Fibroblast of lung (primary cell): ENCODE measurements around the gene PNMA6E. TPM values are rescaled to one million over a fixed set of nuclear protein-coding genes. Genes with fewer than 3 reads are reported as not detected.
"Not testable (repeated sequence)": the region's sequence is repeated elsewhere in the genome, so short reads cannot be mapped to it uniquely, and the experiment has no call there.

Source experiments
- DNase-seq, 2 donors: peaks; one replicate each; pipeline versions ENCODE4 v3.0.0 to v3.0.0-alpha.2; 2010; ENCODE audit warnings: low read depth in 2 of 2
- H2AFZ ChIP-seq: 2 replicates; pipeline ENCODE4 v1.5.1; 2012; ENCODE audit warnings: low read length, control low read depth, inconsistent platforms
- H3K27ac ChIP-seq: 2 replicates; pipeline ENCODE4 v1.5.1; 2011; ENCODE audit warnings: low read length, control low read depth; ENCODE audit not compliant: insufficient read depth
- H3K27me3 ChIP-seq: 2 replicates; pipeline ENCODE4 v1.5.1; 2011; ENCODE audit warnings: mild to moderate bottlenecking, low read length; ENCODE audit not compliant: control insufficient read depth, insufficient read depth
- H3K36me3 ChIP-seq: 2 replicates; pipeline ENCODE4 v1.5.1; 2011; ENCODE audit warnings: low read length; ENCODE audit not compliant: control insufficient read depth, insufficient read depth
- H3K4me1 ChIP-seq: 2 replicates; pipeline ENCODE4 v1.5.1; 2011; ENCODE audit warnings: low read length; ENCODE audit not compliant: control insufficient read depth, insufficient read depth; ENCODE audit errors: extremely low read depth
- H3K4me2 ChIP-seq: 2 replicates; pipeline ENCODE4 v1.5.1; 2011; ENCODE audit warnings: low read length, control low read depth; ENCODE audit not compliant: insufficient read depth; ENCODE audit errors: extremely low read depth
- H3K4me3 ChIP-seq, 4 experiments: fragments of 200-600 bp in 1 of 4; sonication (generic) in 1 of 4; replicated peaks in 1 of 4; 2 replicates each; pipeline ENCODE4 v1.5.1; 2011 to 2016; ENCODE audit warnings: low read length in 4 of 4, low read depth in 3 of 4, mild to moderate bottlenecking in 3 of 4, control low read depth in 2 of 4, inconsistent platforms in 1 of 4, mixed read lengths in 1 of 4; ENCODE audit not compliant: insufficient read depth in 1 of 4; ENCODE audit errors: control extremely low read depth in 1 of 4
- H3K79me2 ChIP-seq: 2 replicates; pipeline ENCODE4 v1.5.1; 2012; ENCODE audit warnings: mild to moderate bottlenecking, low read length, inconsistent platforms; ENCODE audit not compliant: control insufficient read depth, insufficient read depth
- H3K9ac ChIP-seq: 2 replicates; pipeline ENCODE4 v1.5.1; 2011; ENCODE audit warnings: mild to moderate bottlenecking, low read length, control low read depth; ENCODE audit not compliant: insufficient read depth
- H3K9me3 ChIP-seq: 2 replicates; pipeline ENCODE4 v1.5.1; 2012; ENCODE audit warnings: low read depth, low read length; ENCODE audit not compliant: control insufficient read depth, insufficient read depth
- H4K20me1 ChIP-seq: 2 replicates; pipeline ENCODE4 v1.5.1; 2011; ENCODE audit warnings: low read length; ENCODE audit not compliant: control insufficient read depth, insufficient read depth; ENCODE audit errors: extremely low read depth
- EZH2 ChIP-seq: IDR thresholded peaks from 2 replicates; pipeline ENCODE4 v1.5.1; 2012; ENCODE audit warnings: low read length, control low read depth, mild to moderate bottlenecking; ENCODE audit errors: missing control alignments
- polyA plus RNA-seq, 2 donors: library from polyadenylated mRNA; depleted of rRNA in 1 of 2; stranded (reverse) in 1 of 2; unstranded in 1 of 2; fragments of >200 nt; gene quantifications; 2 replicates each; pipeline ENCODE4 v1.2.1, GENCODE V29; 2011 to 2012; ENCODE audit warnings: missing spikeins in 1 of 2
- total RNA-seq: library from RNA; depleted of rRNA; stranded (reverse); fragments of >200 nt; gene quantifications from 2 replicates; pipeline ENCODE4 v1.2.1, GENCODE V29; 2014
- TF ChIP-seq, protein P1 (sequence below), 2 donors: IDR thresholded peaks in 1 of 2; conservative IDR thresholded peaks in 1 of 2; 1 replicate in 1 of 2; 2 replicates in 1 of 2; pipeline ENCODE4 v1.5.1; 2011 to 2012; ENCODE audit warnings: low read length in 2 of 2, control low read depth in 1 of 2, inconsistent platforms in 1 of 2, low read depth in 1 of 2, mild to moderate bottlenecking in 1 of 2

The PNMA6E gene
- total and polyA plus RNA-seq, 2 donors (not counting 1 experiment from before 2014, with no cell fraction given) = not detected

DNA sequence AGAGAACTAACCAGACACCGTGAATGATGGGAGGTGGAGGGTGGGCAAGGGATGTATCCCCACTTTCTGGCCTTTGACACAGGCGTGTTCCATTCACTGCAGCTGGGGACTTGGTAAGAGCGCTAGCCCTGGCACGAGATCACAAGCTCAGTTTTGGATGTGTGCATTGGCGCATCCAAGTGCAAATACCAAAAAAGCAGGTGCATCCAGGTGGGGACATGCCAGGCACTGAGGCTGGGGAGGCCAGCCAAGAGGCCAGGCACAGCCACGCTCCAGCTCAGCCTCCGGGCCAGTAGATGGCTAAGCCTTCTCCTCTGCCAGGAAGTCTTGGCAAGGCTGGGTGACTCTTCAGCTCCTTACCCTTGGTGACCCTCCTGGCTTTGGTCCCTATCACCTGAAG lies 5.8 kb upstream of the PNMA6E start:
- Histone ChIP-seq H3K27me3 (peaks cover 1% of the 10 kb centered on the region), H3K79me2 (no peaks in the 10 kb centered on the region), H3K4me2 (no peak overlapping the region), H3K27ac (no peak overlapping the region), H2AFZ (no peak overlapping the region), H3K4me1 (no peaks in the 10 kb centered on the region), H4K20me1 (no peaks in the 10 kb centered on the region), H3K9me3 (no peaks in the 10 kb centered on the region), H3K36me3 (no peaks in the 10 kb centered on the region), H3K9ac (no peak overlapping the region), H3K4me3 (no peak overlapping the region)
- no peak for TF ChIP-seq EZH2
- TF ChIP-seq, protein P1, sequence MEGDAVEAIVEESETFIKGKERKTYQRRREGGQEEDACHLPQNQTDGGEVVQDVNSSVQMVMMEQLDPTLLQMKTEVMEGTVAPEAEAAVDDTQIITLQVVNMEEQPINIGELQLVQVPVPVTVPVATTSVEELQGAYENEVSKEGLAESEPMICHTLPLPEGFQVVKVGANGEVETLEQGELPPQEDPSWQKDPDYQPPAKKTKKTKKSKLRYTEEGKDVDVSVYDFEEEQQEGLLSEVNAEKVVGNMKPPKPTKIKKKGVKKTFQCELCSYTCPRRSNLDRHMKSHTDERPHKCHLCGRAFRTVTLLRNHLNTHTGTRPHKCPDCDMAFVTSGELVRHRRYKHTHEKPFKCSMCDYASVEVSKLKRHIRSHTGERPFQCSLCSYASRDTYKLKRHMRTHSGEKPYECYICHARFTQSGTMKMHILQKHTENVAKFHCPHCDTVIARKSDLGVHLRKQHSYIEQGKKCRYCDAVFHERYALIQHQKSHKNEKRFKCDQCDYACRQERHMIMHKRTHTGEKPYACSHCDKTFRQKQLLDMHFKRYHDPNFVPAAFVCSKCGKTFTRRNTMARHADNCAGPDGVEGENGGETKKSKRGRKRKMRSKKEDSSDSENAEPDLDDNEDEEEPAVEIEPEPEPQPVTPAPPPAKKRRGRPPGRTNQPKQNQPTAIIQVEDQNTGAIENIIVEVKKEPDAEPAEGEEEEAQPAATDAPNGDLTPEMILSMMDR (conservative IDR thresholded peaks at IDR 0.05 in 1 of 2, IDR thresholded peaks at IDR 0.05 in 1 of 2; ENCODE audit: low read depth in 1 of 2, low read length in 2 of 2) = no peak
- no peak for DNase-seq

DNA sequence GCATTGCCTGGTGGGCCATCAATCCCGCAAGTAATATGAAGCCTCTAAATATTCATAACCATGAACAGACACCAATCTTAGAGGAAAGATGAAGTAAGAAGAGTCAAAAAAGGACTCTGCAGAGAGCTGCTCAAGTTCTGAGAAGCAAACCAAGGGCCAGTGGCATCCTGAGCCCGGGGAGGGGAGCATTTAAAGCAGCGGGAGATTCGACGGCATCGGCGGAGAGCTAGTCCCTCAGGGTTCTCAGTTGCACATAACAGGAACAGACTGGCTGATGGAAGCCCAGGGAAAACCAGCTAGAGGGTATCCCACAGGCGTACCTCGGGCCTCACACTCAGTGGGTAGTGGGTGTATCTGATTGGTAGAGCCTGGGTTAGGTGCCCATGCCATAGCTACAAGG lies 4.9 kb upstream of the PNMA6E start:
- H3K36me3 ChIP-seq = no peaks in the 10 kb centered on the region
- H3K27me3 ChIP-seq = no peaks in the 10 kb centered on the region
- H3K9me3 ChIP-seq = no peaks in the 10 kb centered on the region
- H3K4me3 ChIP-seq = no peak overlapping the region
- DNase-seq = no peak
- no peaks in the 10 kb centered on the region for H3K4me1 ChIP-seq
- no peak for TF ChIP-seq EZH2
- TF ChIP-seq, protein P1 (conservative IDR thresholded peaks at IDR 0.05 in 1 of 2, IDR thresholded peaks at IDR 0.05 in 1 of 2; ENCODE audit: low read depth in 1 of 2, low read length in 2 of 2) = no peak
- no peaks in the 10 kb centered on the region for H3K79me2 ChIP-seq
- H4K20me1 ChIP-seq = no peaks in the 10 kb centered on the region
- no peak overlapping the region for H2AFZ ChIP-seq
- no peak overlapping the region for H3K27ac ChIP-seq
- H3K4me2 ChIP-seq = no peak overlapping the region
- no peak overlapping the region for H3K9ac ChIP-seq

DNA sequence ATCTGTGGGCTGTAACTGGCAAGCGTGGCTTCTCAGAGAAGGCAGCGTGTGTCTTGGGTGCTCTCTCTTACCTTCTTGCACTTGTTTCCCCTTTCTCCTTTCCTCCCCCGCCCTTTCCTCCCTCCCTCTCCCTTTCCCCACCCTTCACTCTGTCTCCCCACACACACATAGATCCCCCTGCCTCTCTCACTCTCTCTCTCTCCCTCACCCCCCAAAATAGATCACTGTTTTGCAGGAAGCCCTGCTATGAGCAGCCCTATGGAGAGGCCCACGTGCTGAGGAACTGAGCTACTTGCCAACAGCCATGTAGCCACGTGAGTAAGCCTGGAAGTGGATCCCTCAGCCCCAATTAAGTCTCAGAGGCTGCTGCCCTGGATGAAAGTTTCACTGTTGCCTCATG lies 4.3 kb upstream of the PNMA6E start:
- H3K36me3 ChIP-seq = no peaks in the 10 kb centered on the region
- H3K4me2 ChIP-seq = no peak overlapping the region
- no peaks in the 10 kb centered on the region for H3K4me1 ChIP-seq
- H4K20me1 ChIP-seq = no peaks in the 10 kb centered on the region
- H3K4me3 ChIP-seq = no peak overlapping the region
- H3K9me3 ChIP-seq = no peaks in the 10 kb centered on the region
- no peak overlapping the region for H3K27ac ChIP-seq
- H2AFZ ChIP-seq = no peak overlapping the region
- no peaks in the 10 kb centered on the region for H3K79me2 ChIP-seq
- no peak overlapping the region for H3K9ac ChIP-seq
- no peak for DNase-seq
- TF ChIP-seq, protein P1 (conservative IDR thresholded peaks at IDR 0.05 in 1 of 2, IDR thresholded peaks at IDR 0.05 in 1 of 2; ENCODE audit: low read depth in 1 of 2, low read length in 2 of 2) = no peak
- TF ChIP-seq EZH2 = no peak
- no peaks in the 10 kb centered on the region for H3K27me3 ChIP-seq

DNA sequence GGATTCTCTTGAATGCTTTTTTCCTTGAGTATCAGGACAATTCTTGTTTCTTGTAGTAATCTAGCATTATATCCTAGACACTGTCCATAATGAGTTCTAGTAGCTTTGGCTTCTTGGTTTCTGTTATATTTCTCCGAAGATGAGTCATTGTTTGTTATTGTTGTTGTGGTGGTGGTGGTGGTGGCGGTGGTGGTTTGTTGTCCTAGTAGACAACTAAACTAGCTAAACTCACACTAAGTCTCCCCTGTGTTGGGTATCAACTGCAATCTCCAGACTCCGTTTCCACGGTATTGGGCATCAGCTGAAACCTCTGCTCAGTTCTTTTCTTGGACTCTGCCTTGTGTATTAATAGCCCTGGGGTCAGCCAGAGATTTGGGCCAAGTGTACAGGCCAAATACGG lies 3.2 kb upstream of the PNMA6E start:
- not testable (repeated sequence) for H3K27me3 ChIP-seq, H3K4me3 ChIP-seq, H3K36me3 ChIP-seq, H2AFZ ChIP-seq, H3K9ac ChIP-seq, H3K4me2 ChIP-seq, DNase-seq, H3K79me2 ChIP-seq, H3K4me1 ChIP-seq, H4K20me1 ChIP-seq, H3K9me3 ChIP-seq, H3K27ac ChIP-seq
